Smooth muscle cell (in vitro differentiated cells): ENCODE results near the gene PID1. TPM values are rescaled to one million over a fixed set of nuclear protein-coding genes. Genes with fewer than 3 reads are reported as not detected.

ENCODE experiments used
- DNase-seq: peaks from one replicate; lab custom pipeline; 2025; ENCODE audit not compliant: unreplicated experiment; lab: John Stamatoyannopoulos, UW
- H2AFZ ChIP-seq: fragments of 200-600 bp; sonication (generic); 2 replicates; pipeline ENCODE4 v1.6.0; 2016; ENCODE audit warnings: antibody characterized with exemption, low read depth, mild to moderate bottlenecking
- H3F3A ChIP-seq: fragments of 200-600 bp; sonication (generic); 2 replicates; pipeline ENCODE4 v1.6.0; 2017; ENCODE audit warnings: antibody characterized with exemption, low read depth
- H3K27ac ChIP-seq: fragments of 200-600 bp; sonication (generic); 2 replicates; pipeline ENCODE4 v1.5.1; 2016; ENCODE audit warnings: low read depth, mild to moderate bottlenecking
- H3K27me3 ChIP-seq: fragments of 200-600 bp; sonication (generic); 2 replicates; pipeline ENCODE4 v1.6.1; 2016; ENCODE audit warnings: low read depth, mild to moderate bottlenecking
- H3K36me3 ChIP-seq: fragments of 200-600 bp; sonication (generic); 2 replicates; pipeline ENCODE4 v1.5.1; 2016; ENCODE audit warnings: low read depth
- H3K4me1 ChIP-seq: fragments of 200-600 bp; sonication (generic); 2 replicates; pipeline ENCODE4 v1.5.1; 2016; ENCODE audit warnings: low read depth
- H3K4me2 ChIP-seq: fragments of 200-600 bp; sonication (generic); 2 replicates; pipeline ENCODE4 v1.6.0; 2016; ENCODE audit warnings: mild to moderate bottlenecking
- H3K4me3 ChIP-seq: fragments of 200-600 bp; sonication (generic); 2 replicates; pipeline ENCODE4 v1.5.1; 2016; ENCODE audit warnings: mild to moderate bottlenecking
- H3K79me2 ChIP-seq: fragments of 200-600 bp; sonication (generic); 2 replicates; pipeline ENCODE4 v1.6.0; 2016; ENCODE audit warnings: low read depth, mild to moderate bottlenecking
- H3K9ac ChIP-seq: fragments of 200-600 bp; sonication (generic); 2 replicates; pipeline ENCODE4 v1.6.0; 2016; ENCODE audit warnings: low read depth
- H3K9me3 ChIP-seq: fragments of 200-600 bp; sonication (generic); replicated peaks from 2 replicates; pipeline ENCODE4 v1.5.1; 2016; ENCODE audit warnings: low read depth
- H4K20me1 ChIP-seq: fragments of 200-600 bp; sonication (generic); 2 replicates; pipeline ENCODE4 v1.6.0; 2016; ENCODE audit warnings: low read depth
- WGBS: methylation state at CpG from one replicate; pipeline ENCODE4 v1.1.7; 2016; ENCODE audit warnings: low lambda C conversion rate; 5-methylcytosine and 5-hydroxymethylcytosine counted together
- polyA plus RNA-seq: library from polyadenylated mRNA; unstranded; fragments of >200 nt; fragmentation: Nextera tagmentation; extraction: Ambion mirVana; gene quantifications from 2 replicates; pipeline ENCODE4 v1.2.1, GENCODE V29; 2016
- total RNA-seq: library from RNA; depleted of rRNA; stranded (reverse); fragments of >200 nt; gene quantifications from 2 replicates; pipeline ENCODE4 v1.2.3, GENCODE V29; 2014
- TF ChIP-seq, protein P1 (sequence below): fragments of 200-600 bp; sonication (generic); IDR thresholded peaks from 2 replicates; pipeline ENCODE4 v1.5.1; 2017; ENCODE audit warnings: borderline replicate concordance, mild to moderate bottlenecking, antibody characterized with exemption; ENCODE audit not compliant: insufficient read depth, poor library complexity, severe bottlenecking

Gene PID1
- total and polyA plus RNA-seq, 2 experiments from 2014 or later = 18.1 to 45.3 TPM

DNA sequence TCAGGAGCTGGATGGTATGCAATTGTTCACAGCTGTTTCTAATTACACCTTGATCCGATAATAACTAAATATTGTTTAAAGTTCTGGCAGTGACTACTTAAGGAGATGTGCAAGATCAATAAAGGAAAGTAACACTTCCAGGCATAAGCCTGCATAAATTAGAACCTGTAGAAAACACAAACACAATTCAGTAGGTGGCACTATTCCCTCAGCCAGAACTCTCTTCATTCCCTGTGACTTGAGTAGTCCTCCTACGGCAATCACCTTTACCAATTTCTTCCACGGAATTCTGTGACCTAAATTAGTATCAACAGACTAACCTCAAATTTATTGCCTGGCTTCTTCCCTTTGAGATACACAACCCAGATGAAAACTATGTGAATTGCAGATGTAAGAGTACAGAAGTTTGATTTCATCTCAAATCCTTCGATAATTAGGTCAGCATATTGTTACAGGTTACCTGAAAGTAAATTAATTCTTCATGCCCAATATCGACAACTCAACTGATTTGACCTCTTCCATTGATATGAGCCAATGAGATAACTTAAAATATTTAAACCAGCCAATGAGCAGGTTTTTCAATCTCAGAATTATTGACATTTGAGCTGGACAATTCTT, 137.8 kb downstream of the PID1 start:
- Histone ChIP-seq H4K20me1 (no peaks in the 10 kb centered on the region), H3K36me3 (peaks cover 3% of the 10 kb centered on the region), H3K4me2 (no peak overlapping the region), H3K9ac (no peak overlapping the region), H3K27ac (no peak overlapping the region), H3K79me2 (no peaks in the 10 kb centered on the region), H3F3A (peaks cover 21% of the 10 kb centered on the region), H2AFZ (no peak overlapping the region), H3K27me3 (no peaks in the 10 kb centered on the region), H3K4me3 (no peak overlapping the region), H3K9me3 (no peaks in the 10 kb centered on the region), H3K4me1 (peaks cover 4% of the 10 kb centered on the region)
- TF ChIP-seq, protein P1, sequence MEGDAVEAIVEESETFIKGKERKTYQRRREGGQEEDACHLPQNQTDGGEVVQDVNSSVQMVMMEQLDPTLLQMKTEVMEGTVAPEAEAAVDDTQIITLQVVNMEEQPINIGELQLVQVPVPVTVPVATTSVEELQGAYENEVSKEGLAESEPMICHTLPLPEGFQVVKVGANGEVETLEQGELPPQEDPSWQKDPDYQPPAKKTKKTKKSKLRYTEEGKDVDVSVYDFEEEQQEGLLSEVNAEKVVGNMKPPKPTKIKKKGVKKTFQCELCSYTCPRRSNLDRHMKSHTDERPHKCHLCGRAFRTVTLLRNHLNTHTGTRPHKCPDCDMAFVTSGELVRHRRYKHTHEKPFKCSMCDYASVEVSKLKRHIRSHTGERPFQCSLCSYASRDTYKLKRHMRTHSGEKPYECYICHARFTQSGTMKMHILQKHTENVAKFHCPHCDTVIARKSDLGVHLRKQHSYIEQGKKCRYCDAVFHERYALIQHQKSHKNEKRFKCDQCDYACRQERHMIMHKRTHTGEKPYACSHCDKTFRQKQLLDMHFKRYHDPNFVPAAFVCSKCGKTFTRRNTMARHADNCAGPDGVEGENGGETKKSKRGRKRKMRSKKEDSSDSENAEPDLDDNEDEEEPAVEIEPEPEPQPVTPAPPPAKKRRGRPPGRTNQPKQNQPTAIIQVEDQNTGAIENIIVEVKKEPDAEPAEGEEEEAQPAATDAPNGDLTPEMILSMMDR = peak; percentile 48
- no peak for DNase-seq
- 62% methylated on average over 5 of the region's 5 CpGs for WGBS

DNA sequence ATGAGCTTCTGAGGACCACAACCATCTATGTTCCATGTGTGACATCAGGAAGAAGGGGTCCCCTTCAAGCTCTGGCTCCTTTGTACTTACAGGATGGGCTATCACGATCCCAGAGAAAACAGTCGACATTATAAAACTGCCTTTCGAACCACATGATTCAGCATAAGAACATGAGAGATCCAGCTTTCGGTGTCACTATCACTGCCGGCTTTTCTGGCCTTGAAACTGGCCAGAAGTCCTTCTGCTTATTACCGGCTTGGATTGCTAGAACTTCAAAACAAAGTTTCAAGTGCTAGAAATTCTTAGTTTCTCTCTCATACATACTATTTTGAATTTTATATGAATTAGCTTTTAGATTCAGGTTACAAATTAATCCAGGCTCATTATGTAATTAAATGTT, 138.9 kb downstream of the PID1 start:
- Histone ChIP-seq H3K27me3 (no peaks in the 10 kb centered on the region), H3K27ac (peak overlapping the region; percentile 92), H3K9ac (peak overlapping the region; percentile 11), H3K9me3 (no peaks in the 10 kb centered on the region), H3K4me3 (no peak overlapping the region), H3K79me2 (no peaks in the 10 kb centered on the region), H3K36me3 (peaks cover 3% of the 10 kb centered on the region), H3K4me1 (peaks cover 4% of the 10 kb centered on the region), H3K4me2 (peak overlapping the region; percentile 81), H2AFZ (peak overlapping the region; percentile 6), H3F3A (peaks cover 21% of the 10 kb centered on the region), H4K20me1 (no peaks in the 10 kb centered on the region)
- 18% methylated on average over 6 of the region's 6 CpGs for WGBS
- no peak for DNase-seq
- TF ChIP-seq, protein P1 = no peak

DNA sequence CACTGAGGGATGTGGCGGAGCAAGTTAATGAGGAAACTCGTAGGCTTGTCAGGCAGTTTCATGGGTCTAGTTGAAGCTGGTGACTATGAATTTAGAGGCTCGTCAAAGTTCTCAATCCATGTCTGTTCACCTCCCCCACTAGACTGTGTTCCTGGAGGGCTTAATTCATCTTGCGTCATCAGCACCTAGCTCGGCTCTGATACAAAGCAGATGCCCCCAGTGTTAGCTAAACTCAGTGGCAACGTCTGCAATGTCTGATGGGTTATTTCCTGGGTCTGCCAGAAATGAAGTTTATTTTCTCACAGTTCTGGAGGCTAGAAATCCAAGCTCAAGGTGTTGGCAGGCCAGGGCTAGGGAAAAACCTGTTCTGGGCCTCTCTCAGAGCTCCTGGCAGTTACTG, 140.6 kb downstream of the PID1 start:
- TF ChIP-seq, protein P1 = no peak
- Histone ChIP-seq H3K4me3 (peak overlapping the region; percentile 25), H3K27ac (peak overlapping the region; percentile 92), H3K9ac (peak overlapping the region; percentile 75), H3K27me3 (no peaks in the 10 kb centered on the region), H2AFZ (no peak overlapping the region), H3K36me3 (no peaks in the 10 kb centered on the region), H3K4me2 (peak overlapping the region; percentile 81), H3K79me2 (no peaks in the 10 kb centered on the region), H4K20me1 (no peaks in the 10 kb centered on the region), H3F3A (peaks cover 21% of the 10 kb centered on the region), H3K9me3 (no peaks in the 10 kb centered on the region), H3K4me1 (peaks cover 4% of the 10 kb centered on the region)
- WGBS = 7% methylated on average over 6 of the region's 6 CpGs
- DNase-seq = no peak

DNA sequence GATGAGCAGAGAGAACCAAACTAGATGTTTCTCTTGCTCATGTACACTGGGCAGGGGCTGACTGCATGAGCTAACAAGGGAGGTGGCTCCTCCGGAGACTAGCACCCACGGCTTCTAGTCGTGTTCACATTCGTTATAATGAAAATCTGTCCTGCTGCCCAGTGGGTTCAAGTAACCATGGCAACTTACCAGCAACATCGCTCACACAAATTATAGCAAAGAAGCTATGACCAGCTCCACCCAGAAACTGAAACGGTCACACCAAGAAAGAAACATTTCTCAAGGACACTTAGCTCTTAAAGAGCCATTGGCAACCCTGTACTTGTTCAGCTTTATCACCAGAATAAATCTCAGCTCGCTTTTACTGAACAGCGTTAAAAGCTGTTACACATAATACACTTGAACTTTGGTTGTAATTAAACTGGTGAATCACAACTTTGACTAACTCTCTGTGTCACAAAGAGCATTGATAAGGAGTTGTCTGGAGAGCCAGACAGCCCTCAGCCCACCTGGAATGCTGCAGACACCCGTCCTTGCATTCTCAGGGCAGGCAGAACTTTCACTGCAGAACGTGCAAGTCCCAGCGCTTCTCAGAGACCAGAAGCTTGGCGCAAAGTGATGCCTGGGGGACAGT, 141.2 kb downstream of the PID1 start:
- H3K27me3 ChIP-seq = no peaks in the 10 kb centered on the region
- peak overlapping the region; percentile 75 for H3K9ac ChIP-seq
- H3K27ac ChIP-seq = peak overlapping the region; percentile 92
- no peaks in the 10 kb centered on the region for H3K79me2 ChIP-seq
- no peak overlapping the region for H2AFZ ChIP-seq
- no peaks in the 10 kb centered on the region for H3K9me3 ChIP-seq
- H3F3A ChIP-seq = peaks cover 21% of the 10 kb centered on the region
- DNase-seq = no peak
- H3K4me2 ChIP-seq = peak overlapping the region; percentile 81
- no peaks in the 10 kb centered on the region for H3K36me3 ChIP-seq
- no peaks in the 10 kb centered on the region for H4K20me1 ChIP-seq
- H3K4me3 ChIP-seq = peak overlapping the region; percentile 25
- TF ChIP-seq, protein P1 = no peak
- WGBS = 3% methylated on average over 12 of the region's 12 CpGs
- peaks cover 4% of the 10 kb centered on the region for H3K4me1 ChIP-seq
